Islet precursor cell (in vitro differentiated cells): Measurements from ENCODE around the gene ZFPM1.
"Not testable (repeated sequence)": the region's sequence is repeated elsewhere in the genome, so short reads cannot be mapped to it uniquely, and the experiment has no call there.

Source experiments
- DNase-seq: peaks from one replicate; pipeline ENCODE4 v3.0.0-alpha.2; 2018

ZFPM1 gene

GRCh38 chr16:88453217-88453531 lies at the start of gene ZFPM1:
Gene ZFPM1 (plus strand): TSS chr16:88453280. CDS start chr16:88453639, 359 bp downstream.
- DNase-seq = no peak

- DNase-seq = no peak
Observed at GRCh38 chr16:88403794-88404581, 49.1 kb upstream of the ZFPM1 start.

GRCh38 chr16:88404769-88405168 lies 48.3 kb upstream of the ZFPM1 start:
- no peak for DNase-seq

GRCh38 chr16:88405216-88406060 lies 47.6 kb upstream of the ZFPM1 start:
- no peak for DNase-seq

DNA sequence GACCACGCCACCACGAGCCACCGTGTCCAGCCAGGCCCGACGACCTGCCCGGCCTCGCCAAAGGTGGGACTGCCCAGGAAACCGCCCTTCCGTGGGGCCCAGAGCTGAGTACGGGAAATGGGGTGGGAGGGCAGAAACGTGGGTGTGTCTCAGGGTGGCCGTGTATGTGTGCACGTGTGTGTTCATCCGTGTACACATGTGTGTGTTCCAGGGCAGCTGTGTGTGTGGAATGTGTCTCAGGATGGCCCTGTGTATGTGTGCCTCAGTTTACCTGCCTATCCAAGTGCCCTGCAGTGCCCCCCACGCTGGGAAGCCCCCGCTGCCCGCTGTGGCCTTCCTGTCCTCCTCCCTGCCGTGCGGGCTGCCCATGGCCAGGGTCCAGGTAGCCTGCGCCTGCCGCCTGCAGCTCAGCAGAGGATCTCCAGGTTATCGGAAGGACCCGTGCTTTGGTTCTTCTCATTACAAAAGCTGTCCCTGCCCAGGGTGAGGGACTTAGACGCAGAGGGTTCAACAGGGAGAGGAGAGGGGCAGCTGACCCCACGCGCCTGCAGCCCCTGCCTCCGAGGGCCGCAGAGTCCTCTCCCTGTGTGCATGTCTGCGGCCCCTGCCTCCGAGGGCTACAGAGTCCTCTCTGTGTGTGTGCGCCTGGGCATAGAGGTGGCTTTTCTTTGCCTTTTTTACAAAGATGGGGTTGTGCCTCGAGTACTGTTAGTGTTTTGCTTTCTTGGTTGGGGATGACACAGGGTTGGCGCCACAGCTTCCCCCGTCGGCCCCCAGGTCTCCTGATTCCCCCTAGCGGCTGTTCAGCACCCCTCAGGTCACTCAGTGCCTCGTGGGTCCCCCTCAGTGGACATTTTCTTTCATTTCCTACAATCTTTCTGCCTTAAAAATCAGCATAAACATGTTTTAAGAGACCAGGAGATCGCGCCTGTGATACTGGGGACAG lies 46.7 kb upstream of the ZFPM1 start:
- no peak for DNase-seq

DNA sequence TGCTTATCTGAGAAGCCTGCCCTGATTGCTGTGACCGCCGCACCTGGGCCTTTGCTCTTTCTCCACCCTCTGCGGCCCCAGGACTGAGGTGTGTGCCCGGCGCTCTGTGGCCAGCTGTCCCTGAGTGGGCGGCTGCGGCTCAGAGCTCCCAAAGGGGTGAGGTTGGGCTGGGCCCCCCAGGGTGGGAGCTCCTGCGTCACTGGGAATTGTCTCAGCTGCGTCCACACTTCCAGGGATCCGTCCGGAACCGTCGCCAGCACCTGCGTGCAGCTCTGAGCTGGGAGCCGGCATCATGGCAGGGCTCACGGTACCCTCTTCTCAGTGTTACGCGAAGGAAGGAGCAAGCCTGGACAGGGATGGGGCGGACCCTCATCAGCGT lies 46.0 kb upstream of the ZFPM1 start:
- no peak for DNase-seq

GRCh38 chr16:88407807-88408206 lies 45.3 kb upstream of the ZFPM1 start:
- no peak for DNase-seq

DNA sequence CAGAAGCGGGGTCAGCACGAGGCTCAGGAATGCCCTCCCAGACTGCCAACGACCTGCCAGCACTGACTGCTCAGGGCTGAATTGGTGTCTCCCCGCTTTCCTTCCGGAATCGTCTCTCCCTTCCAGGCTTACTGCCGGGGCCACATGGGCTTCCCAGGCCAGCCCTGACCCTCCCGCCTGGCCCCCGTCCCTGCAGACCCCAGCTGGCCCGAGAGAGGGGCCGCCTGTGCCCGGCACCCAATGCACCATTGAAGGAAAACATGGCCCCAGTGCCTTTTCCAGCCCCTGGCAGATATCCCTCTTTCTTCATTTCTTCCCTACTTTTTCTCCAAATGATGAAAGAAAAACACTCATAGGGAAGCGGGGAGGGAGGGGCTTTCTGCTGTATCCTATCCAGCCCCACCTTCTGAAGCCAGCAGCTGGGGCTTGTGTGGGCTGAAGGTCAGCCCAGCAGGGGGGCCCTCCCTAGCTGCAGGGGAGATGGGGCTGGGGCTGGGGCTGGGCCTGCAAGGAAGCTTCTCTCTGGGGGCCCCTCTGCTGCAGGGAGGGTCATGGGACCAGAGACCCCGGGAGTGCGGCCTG lies 44.4 kb upstream of the ZFPM1 start:
- no peak for DNase-seq

- no peak for DNase-seq
Observed at GRCh38 chr16:88409296-88410065, 43.6 kb upstream of the ZFPM1 start.

GRCh38 chr16:88410297-88410968 lies 42.6 kb upstream of the ZFPM1 start:
- DNase-seq = not testable (repeated sequence)

DNA sequence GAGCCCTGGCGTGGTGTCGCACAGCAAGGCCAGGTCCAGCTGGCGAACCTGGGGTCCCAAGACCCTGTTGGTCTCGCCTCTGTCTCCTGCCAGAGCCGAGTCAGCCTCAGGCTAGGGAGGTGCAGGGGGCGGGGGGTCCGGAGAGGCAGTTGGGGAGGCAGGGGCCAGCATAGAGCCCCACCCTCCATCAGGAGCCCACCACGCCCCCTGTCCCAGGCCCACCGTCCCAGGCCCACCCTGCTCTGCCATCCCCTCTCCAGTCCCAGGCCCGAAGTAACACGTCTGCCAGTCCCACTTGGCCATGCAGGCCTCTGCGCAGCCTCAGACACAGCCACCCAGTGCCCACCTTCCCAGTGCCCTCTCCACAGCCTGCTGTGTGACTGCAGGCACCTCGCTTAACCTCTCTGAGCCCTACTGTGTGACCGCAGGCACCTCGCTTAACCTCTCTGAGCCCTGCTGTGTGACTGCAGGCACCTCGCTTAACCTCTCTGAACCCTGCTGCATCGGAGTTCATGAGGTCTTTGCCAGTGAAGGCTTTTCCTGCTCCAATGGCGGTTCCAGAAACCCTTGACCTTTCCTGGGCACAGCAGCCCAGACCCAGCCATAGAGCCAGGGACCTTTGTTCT lies 41.0 kb upstream of the ZFPM1 start:
- DNase-seq = no peak

DNA sequence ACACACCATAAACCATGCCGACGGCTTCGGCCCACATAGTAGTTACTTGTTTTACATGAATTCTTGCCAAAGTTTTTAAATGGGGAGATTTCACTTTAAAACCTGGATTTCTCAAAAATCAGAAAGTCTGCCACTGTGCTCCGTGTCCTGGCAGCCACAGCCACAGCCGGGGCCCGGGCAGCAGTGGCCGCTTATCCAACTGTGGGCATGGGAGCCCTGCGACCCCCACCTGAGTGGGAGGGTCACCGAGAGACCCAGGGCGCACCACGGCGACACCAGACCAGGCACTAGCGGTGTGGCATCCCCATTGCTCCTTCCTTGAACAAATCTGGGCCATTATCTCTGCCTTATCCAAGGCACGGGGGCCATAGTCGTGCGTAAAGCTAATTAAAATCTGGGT lies 40.3 kb upstream of the ZFPM1 start:
- no peak for DNase-seq

DNA sequence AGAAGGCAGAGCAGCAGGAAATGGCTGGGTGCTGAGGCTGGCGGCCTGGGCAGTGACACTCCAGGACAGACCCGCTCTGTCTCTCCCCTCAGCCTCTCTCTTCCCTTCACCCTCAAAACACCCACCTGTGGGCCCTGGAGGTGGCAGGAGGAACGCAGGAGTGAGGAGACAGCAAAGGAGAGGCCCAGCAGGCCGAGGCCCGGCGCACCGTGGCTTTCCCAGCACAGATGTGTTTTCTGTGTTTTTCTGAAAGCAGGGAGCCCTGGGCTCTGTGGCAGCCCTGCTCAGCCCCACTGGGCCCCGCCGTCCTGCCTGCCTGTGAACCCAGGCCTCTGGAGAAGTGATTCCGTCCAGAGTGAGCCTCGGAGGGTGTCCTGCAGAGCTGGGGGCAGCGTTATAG lies 39.8 kb upstream of the ZFPM1 start:
- DNase-seq = no peak

GRCh38 chr16:88413631-88414030 lies 39.4 kb upstream of the ZFPM1 start:
- no peak for DNase-seq

- no peak for DNase-seq
Observed at GRCh38 chr16:88414521-88415380, 38.3 kb upstream of the ZFPM1 start.

GRCh38 chr16:88415381-88415705 lies 37.7 kb upstream of the ZFPM1 start:
- no peak for DNase-seq

DNA sequence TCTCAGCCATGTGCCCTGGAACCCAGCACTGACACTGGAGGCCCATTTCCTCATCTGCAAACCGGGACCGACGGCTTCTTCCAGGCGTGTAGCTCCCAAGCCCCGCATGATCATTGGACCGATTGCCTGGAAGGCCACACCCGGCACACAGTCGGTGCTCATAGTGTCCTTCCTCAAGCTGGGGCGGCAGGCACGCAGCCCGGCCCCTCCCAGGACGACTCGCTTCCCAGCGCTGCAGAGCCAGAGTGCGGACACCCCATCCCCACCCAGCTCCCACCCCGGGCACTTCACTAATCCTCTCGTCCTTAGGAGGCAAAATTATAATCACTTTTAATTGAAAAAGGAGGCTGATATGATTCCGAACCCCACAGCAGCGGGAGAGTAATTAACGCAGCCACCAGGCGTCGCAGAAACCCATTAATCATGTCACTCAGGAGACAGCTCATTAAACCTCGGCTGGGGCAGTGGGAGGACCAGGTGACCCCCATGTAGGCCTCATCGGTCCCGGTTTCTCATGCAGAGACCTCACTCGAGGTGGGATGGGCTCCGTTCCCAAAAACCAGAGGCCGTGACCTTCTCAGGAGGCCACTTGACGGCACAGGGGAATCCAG lies 37.3 kb upstream of the ZFPM1 start:
- DNase-seq = no peak

DNA sequence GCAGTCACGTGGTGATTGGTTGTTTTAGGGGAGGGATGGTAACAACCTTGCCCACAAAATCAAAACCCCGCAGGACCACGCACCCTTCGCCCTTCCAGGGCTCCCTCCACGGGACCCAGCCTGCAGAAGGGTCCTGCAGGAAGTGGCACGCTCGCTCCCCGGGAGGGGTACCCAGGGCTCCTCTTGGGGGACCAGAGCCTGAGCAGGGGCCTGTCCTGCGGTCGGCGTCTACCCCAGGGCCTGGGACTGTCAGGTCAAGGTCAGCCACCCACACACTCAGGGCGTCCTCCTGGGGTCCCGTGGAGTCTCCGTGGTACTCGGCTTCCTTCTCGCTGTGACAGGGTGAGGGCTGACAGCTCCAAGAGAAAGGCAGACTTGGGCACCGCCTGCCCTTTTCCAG lies 36.4 kb upstream of the ZFPM1 start:
- DNase-seq = no peak

GRCh38 chr16:88417684-88418476 lies 35.2 kb upstream of the ZFPM1 start:
- no peak for DNase-seq
